Esophagus squamous epithelium (tissue), 4 donors: Measurements from ENCODE around the gene LOC101059915.

Experiments
- POLR2A ChIP-seq, 4 donors: fragments of 450-650 bp; IDR thresholded peaks; one replicate each; pipeline ENCODE4 v1.6.1; 2017; ENCODE audit warnings: antibody characterized with exemption in 4 of 4, mild to moderate bottlenecking in 4 of 4, moderate library complexity in 3 of 4
- TF ChIP-seq, protein P1 (sequence below), 6 experiments: fragments of 450-650 bp in 4 of 6; fragments of 200-600 bp in 2 of 6; sonication (generic) in 2 of 6; IDR thresholded peaks; one replicate each; pipeline ENCODE4 v1.5.1; 2016 to 2019; ENCODE audit warnings: antibody characterized with exemption in 6 of 6, mild to moderate bottlenecking in 4 of 6, moderate library complexity in 4 of 6

DNA sequence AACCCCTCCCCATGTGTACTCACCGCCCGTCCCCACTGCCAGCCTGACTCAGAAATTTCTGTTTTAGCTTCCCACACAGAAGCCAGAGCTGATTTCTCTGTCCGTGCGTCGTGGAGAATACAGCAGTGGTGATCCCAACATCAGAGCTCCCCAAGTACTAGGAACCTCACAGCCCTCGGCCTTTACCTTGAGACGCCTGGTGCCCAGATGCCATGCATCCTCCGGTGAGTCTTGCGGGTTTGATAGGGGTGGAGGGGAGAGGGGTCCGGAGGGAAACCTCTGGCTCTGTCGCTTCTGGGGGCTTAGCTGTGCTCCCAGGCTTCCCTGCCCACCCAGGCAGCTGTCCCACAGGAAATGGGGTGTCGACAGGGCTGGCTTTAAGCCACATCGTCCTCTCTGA lies 2.1 kb downstream of the LOC101059915 start:
- TF ChIP-seq, protein P1, sequence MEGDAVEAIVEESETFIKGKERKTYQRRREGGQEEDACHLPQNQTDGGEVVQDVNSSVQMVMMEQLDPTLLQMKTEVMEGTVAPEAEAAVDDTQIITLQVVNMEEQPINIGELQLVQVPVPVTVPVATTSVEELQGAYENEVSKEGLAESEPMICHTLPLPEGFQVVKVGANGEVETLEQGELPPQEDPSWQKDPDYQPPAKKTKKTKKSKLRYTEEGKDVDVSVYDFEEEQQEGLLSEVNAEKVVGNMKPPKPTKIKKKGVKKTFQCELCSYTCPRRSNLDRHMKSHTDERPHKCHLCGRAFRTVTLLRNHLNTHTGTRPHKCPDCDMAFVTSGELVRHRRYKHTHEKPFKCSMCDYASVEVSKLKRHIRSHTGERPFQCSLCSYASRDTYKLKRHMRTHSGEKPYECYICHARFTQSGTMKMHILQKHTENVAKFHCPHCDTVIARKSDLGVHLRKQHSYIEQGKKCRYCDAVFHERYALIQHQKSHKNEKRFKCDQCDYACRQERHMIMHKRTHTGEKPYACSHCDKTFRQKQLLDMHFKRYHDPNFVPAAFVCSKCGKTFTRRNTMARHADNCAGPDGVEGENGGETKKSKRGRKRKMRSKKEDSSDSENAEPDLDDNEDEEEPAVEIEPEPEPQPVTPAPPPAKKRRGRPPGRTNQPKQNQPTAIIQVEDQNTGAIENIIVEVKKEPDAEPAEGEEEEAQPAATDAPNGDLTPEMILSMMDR (IDR thresholded peaks at IDR 0.05): no peak
- TF ChIP-seq POLR2A (IDR thresholded peaks at IDR 0.05): no peak
